Subcutaneous adipose tissue (tissue), 4 donors: ENCODE results near the gene MID1. TPM values are rescaled to one million over a fixed set of nuclear protein-coding genes. Genes with fewer than 3 reads are reported as not detected.

ENCODE experiments used
- total RNA-seq, 4 donors: library from RNA; depleted of rRNA; stranded (reverse); fragments of >200 nt; gene quantifications; one replicate each; pipeline ENCODE4 v1.1.0, GENCODE V29; 2016
- TF ChIP-seq, protein P1 (sequence below): fragments of 450-650 bp; IDR thresholded peaks from one replicate; pipeline ENCODE4 v1.5.1; 2016; ENCODE audit warnings: low read depth, mild to moderate bottlenecking, control low read depth, antibody characterized with exemption, moderate library complexity

Gene MID1
- total RNA-seq, 4 donors from 2014 or later: 5.9 to 11.1 (median 8.6) TPM

DNA sequence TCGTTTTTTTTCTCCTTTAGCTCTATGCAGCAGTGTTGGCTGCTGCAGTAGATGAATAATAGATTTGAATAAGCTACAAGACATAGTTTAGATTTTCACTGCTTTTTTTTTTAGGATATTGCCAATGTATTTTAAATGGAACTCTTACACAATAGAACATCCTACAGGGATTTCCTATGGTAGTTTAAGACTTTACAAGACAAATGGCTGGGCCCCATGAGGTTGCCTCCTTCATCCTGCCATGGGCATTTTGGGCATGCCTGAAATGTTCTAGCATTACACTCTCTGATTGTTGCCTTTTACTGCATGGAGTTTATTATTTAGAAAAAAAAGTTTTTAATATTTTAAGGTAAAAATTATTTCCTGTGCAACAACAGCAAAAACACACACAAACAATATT lies 74.5 kb downstream of the MID1 start:
- TF ChIP-seq, protein P1, sequence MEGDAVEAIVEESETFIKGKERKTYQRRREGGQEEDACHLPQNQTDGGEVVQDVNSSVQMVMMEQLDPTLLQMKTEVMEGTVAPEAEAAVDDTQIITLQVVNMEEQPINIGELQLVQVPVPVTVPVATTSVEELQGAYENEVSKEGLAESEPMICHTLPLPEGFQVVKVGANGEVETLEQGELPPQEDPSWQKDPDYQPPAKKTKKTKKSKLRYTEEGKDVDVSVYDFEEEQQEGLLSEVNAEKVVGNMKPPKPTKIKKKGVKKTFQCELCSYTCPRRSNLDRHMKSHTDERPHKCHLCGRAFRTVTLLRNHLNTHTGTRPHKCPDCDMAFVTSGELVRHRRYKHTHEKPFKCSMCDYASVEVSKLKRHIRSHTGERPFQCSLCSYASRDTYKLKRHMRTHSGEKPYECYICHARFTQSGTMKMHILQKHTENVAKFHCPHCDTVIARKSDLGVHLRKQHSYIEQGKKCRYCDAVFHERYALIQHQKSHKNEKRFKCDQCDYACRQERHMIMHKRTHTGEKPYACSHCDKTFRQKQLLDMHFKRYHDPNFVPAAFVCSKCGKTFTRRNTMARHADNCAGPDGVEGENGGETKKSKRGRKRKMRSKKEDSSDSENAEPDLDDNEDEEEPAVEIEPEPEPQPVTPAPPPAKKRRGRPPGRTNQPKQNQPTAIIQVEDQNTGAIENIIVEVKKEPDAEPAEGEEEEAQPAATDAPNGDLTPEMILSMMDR: no peak

DNA sequence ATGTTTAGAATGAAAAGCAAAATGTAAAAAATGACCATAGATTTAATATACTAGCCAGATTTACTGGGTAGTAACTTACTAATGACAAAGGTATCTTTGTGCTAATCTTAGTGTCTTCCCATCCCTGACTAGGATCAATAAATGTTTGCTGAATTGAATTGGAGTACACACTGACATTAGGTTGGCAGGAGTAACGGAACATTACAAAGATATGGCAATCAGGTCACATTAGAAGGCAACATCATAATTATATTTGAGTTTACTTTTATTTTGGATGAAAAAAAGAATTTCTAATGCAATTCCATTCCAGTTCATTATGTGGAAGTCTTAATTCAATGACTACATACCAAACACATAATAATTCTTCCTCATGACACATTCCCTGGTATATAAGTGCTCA lies 77.8 kb downstream of the MID1 start:
- TF ChIP-seq, protein P1: no peak

DNA sequence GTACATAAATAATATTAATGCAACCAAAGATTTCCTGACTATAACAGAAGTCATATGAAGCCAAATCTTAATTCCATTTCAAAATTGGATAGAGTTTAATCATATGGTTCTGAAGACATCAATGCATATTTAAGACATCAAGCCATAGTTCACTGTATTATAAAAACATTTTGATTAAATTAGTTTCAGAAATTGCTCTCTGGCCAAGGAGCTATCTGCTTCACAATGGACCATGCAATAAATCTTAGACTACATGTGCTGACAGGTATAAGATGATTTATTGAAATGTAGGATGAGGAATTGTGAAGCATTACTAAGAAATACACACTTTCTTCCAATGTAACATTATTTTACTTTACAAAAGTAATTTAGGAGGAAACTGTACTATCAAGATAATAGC lies 81.6 kb downstream of the MID1 start:
- TF ChIP-seq, protein P1: no peak

DNA sequence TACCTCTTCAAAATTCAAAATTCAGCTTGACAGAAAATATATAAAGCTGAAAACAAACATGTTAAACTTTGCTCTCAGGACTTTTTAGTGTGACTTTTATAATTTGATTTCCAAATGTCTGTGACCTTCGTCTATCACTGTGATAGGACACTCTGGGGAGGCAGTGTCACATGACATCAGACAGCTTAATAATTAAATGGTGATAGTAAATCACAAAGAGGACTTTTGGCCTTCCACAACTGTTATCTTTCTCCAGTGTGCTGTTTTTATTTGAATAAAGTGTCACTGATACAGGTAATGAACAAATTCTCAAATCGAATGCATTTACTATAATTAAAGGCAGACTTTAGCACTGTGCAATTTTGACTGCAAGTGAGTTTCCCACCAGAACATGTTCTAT lies 83.1 kb downstream of the MID1 start:
- TF ChIP-seq, protein P1: no peak

DNA sequence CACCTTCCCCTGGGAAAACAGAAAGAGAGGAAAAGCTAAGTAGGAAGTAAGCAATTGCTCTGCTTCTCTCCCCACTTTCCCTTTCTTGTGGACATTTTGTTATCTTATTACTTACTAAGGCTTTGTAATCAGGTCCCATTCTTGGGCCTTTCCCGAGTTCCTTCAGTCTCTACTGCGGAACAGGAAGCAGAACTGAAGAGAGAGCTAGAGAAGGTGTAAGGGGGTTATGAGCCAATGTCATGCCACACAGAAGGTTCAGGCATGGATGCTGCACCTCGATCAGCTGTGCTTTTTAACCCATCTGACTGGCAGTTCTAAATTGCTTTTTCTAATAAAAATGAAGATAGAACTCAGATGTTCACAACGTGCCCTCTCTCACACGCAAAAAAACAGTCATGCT lies 83.6 kb downstream of the MID1 start:
- TF ChIP-seq, protein P1: no peak

DNA sequence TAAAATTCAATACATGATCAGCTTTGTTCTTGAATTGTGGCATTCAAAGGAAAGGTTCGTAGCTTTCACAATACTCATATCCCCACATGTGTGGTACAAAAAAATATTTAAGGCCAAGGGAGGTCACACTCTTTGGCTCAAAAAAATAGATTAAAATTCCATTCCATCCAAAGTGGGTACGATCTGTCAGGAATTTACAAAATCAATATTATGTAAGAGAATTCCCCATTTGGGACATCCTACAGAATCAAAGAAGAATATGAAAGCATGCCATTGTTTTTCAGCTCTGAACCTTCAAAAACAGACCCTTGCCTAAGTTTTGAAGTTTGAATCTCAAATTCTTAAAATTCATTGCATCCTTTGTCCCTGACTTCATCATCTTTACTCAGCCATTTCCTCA lies 85.8 kb downstream of the MID1 start:
- TF ChIP-seq, protein P1: no peak

DNA sequence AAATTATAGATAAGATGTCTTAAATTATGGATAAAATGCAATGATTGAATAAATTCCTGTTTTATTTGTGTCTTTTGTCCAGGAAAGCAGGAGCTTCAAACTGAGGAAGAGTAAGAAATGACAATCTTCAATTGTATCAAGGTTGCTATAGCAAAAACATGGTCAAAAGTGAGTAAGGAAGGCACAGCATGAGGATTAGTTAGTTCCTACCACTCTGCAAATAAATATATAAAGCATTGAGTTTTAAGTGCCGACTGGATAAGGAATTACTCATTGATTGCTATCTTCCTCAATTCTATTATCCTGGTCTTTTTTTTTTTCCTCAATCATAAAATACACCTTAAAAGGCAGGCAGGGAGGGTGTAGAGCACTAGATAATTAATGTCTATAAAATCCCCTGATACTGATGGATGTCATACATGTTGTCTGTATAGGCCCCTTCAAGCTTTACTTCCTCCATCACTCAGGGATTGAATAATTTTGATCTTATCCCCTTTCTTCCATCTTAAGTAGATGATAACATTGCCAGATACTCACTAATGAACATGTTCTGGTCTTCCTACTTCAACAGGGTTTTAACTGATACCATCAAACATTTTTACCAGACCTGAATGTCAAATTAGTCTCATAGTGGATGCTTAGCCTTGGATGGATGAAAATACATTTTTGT lies 86.6 kb downstream of the MID1 start:
- TF ChIP-seq, protein P1: no peak
